ENCODE data around the gene KRTAP4-16.
"Not testable (repeated sequence)": the region's sequence is repeated elsewhere in the genome, so short reads cannot be mapped to it uniquely, and the experiment has no call there.

The KRTAP4-16 gene

GRCh38 chr17:41069031-41069430 lies 33.0 kb downstream of the KRTAP4-16 start:
- DNase-seq, result no peak

- DNase-seq, result no peak
Measured at GRCh38 chr17:41067281-41067680, 34.7 kb downstream of the KRTAP4-16 start.

GRCh38 chr17:41065829-41066624 lies 36.0 kb downstream of the KRTAP4-16 start, which contains the start of gene KRTAP2-4:
TSS of gene KRTAP2-4 (minus strand) at chr17:41065879. CDS start at chr17:41065845, 34 bp downstream.
- no peak for DNase-seq

GRCh38 chr17:41065016-41065689 lies 36.9 kb downstream of the KRTAP4-16 start:
- DNase-seq, result not testable (repeated sequence)

GRCh38 chr17:41064301-41064700 lies 37.7 kb downstream of the KRTAP4-16 start:
- no peak for DNase-seq

- no peak for DNase-seq
Measured at GRCh38 chr17:41063449-41063848, 38.6 kb downstream of the KRTAP4-16 start.

- DNase-seq, result no peak
Measured at GRCh38 chr17:41061964-41062363, 40.0 kb downstream of the KRTAP4-16 start.

- no peak for DNase-seq
Measured at GRCh38 chr17:41060052-41060604, 41.9 kb downstream of the KRTAP4-16 start, which contains the start of gene KRTAP2-3. TSS of gene KRTAP2-3 (minus strand) at chr17:41060114. CDS start at chr17:41060050, 64 bp downstream.

GRCh38 chr17:41059276-41060051 lies 42.5 kb downstream of the KRTAP4-16 start:
- not testable (repeated sequence) for DNase-seq

GRCh38 chr17:41058741-41059140 lies 43.3 kb downstream of the KRTAP4-16 start:
- DNase-seq, result no peak

GRCh38 chr17:41057547-41057946 lies 44.5 kb downstream of the KRTAP4-16 start:
- DNase-seq, result no peak

GRCh38 chr17:41055130-41055529 lies 46.9 kb downstream of the KRTAP4-16 start, which contains the start of gene KRTAP2-2:
TSS of gene KRTAP2-2 (minus strand) at chr17:41055230. CDS start at chr17:41055211, 19 bp downstream.
- DNase-seq, result not testable (repeated sequence)

- not testable (repeated sequence) for DNase-seq
Measured at GRCh38 chr17:41054556-41054955, 47.5 kb downstream of the KRTAP4-16 start.

- no peak for DNase-seq
Measured at GRCh38 chr17:41054025-41054424, 48.0 kb downstream of the KRTAP4-16 start.

GRCh38 chr17:41052566-41052965 lies 49.4 kb downstream of the KRTAP4-16 start:
- DNase-seq, result no peak

Data from activated naive CD4-positive, alpha-beta T cell (primary cell).